Naive B cell (primary cell): Measurements from ENCODE around the gene BATF. TPM values are rescaled to one million over a fixed set of nuclear protein-coding genes. Genes with fewer than 3 reads are reported as not detected.

Experiments used
- ATAC-seq, 2 donors: fragments of 150-1000 bp; cut with Tn5 transposase; 2 replicates each; pipeline ENCODE4 v1.10.0; 2021; ENCODE audit warnings: low read depth in 2 of 2, mild to moderate bottlenecking in 2 of 2, moderate library complexity in 2 of 2
- DNase-seq: peaks from one replicate; pipeline ENCODE4 v3.0.0; 2022
- H3K27ac Mint-ChIP-seq, 6 donors: one replicate each; pipeline ENCODE4 v1.8.0; 2020 to 2022; ENCODE audit warnings: mild to moderate bottlenecking in 6 of 6, mixed read lengths in 6 of 6, moderate library complexity in 5 of 6, inconsistent platforms in 2 of 6
- H3K27me3 Mint-ChIP-seq, 3 donors: one replicate each; pipeline ENCODE4 v1.8.0; 2021 to 2022; ENCODE audit warnings: mixed read lengths in 3 of 3, mild to moderate bottlenecking in 1 of 3
- H3K36me3 Mint-ChIP-seq, 2 donors: one replicate each; pipeline ENCODE4 v1.8.0; 2020 to 2022; ENCODE audit warnings: mixed read lengths in 2 of 2, inconsistent platforms in 1 of 2, mild to moderate bottlenecking in 1 of 2
- H3K4me1 Mint-ChIP-seq, 3 donors: one replicate each; pipeline ENCODE4 v1.8.0; 2020 to 2022; ENCODE audit warnings: mixed read lengths in 3 of 3, inconsistent platforms in 1 of 3, mild to moderate bottlenecking in 1 of 3, moderate library complexity in 1 of 3
- H3K4me3 Mint-ChIP-seq, 8 donors: one replicate each; pipeline ENCODE4 v1.8.0; 2020 to 2022; ENCODE audit warnings: mild to moderate bottlenecking in 8 of 8, mixed read lengths in 8 of 8, moderate library complexity in 8 of 8, inconsistent platforms in 2 of 8
- H3K9me3 Mint-ChIP-seq, 7 donors: one replicate each; pipeline ENCODE4 v1.8.0; 2020 to 2022; ENCODE audit warnings: mixed read lengths in 7 of 7, mild to moderate bottlenecking in 5 of 7, inconsistent platforms in 2 of 7, moderate library complexity in 1 of 7
- polyA plus RNA-seq, 6 donors: library from polyadenylated mRNA; unstranded; fragments of 300-500 nt; fragmentation: Illumina TruSeq; gene quantifications; one replicate each; pipeline ENCODE4 v1.2.3, GENCODE V29; 2021; ENCODE audit warnings: low read depth in 6 of 6

Gene BATF
- polyA plus RNA-seq, 6 donors from 2014 or later, result 2.6 to 12.9 (median 6.5) TPM

- H3K4me3 Mint-ChIP-seq, result peak overlapping the region; percentile 86 to 98 (median 96)
- ATAC-seq, result no peak
- H3K36me3 Mint-ChIP-seq, result no peaks in the 10 kb centered on the region
- H3K27ac Mint-ChIP-seq, result peak overlapping the region in 1 of 6 donors; percentile 34
- H3K4me1 Mint-ChIP-seq, result peaks cover 7 to 19% (median 18%) of the 10 kb centered on the region in 3 donors
- H3K27me3 Mint-ChIP-seq, result peaks cover 0 to 9% (median under 1%) of the 10 kb centered on the region in 3 donors
- no peaks in the 10 kb centered on the region for H3K9me3 Mint-ChIP-seq
- no peak for DNase-seq
These were observed 57.1 kb downstream of the BATF start for GRCh38 chr14:75579338-75579864.

- Mint-ChIP-seq H3K36me3 (no peaks in the 10 kb centered on the region), H3K4me3 (peak overlapping the region; percentile 35 to 98 (median 90)), H3K27me3 (peaks cover 5 to 11% (median 5%) of the 10 kb centered on the region in 3 donors), H3K9me3 (no peaks in the 10 kb centered on the region), H3K27ac (no peak overlapping the region), H3K4me1 (peaks cover 7 to 19% (median 18%) of the 10 kb centered on the region in 3 donors)
- ATAC-seq (no peak), DNase-seq (no peak)
These were observed 57.6 kb downstream of the BATF start for GRCh38 chr14:75579882-75580281.

- Mint-ChIP-seq H3K4me3 (no peak overlapping the region), H3K27ac (peak overlapping the region in 1 of 6 donors; percentile 3), H3K9me3 (peaks cover 0 to 4% (median 0%) of the 10 kb centered on the region in 7 donors), H3K4me1 (peaks cover 0 to 10% (median 4%) of the 10 kb centered on the region in 3 donors), H3K36me3 (no peaks in the 10 kb centered on the region), H3K27me3 (peaks cover 13 to 16% (median 16%) of the 10 kb centered on the region in 3 donors)
- no peak for ATAC-seq
- DNase-seq, result no peak
These were observed 65.1 kb downstream of the BATF start for GRCh38 chr14:75587388-75587787.

- H3K27me3 Mint-ChIP-seq, result peaks cover 6 to 11% (median 10%) of the 10 kb centered on the region in 3 donors
- no peak overlapping the region for H3K27ac Mint-ChIP-seq
- H3K36me3 Mint-ChIP-seq, result no peaks in the 10 kb centered on the region
- peaks cover 0 to 10% (median 4%) of the 10 kb centered on the region in 3 donors for H3K4me1 Mint-ChIP-seq
- DNase-seq (no peak), ATAC-seq (no peak)
- H3K9me3 Mint-ChIP-seq, result peaks cover 0 to 4% (median 0%) of the 10 kb centered on the region in 7 donors
- no peak overlapping the region for H3K4me3 Mint-ChIP-seq
These were observed 67.7 kb downstream of the BATF start for GRCh38 chr14:75589931-75590330.

GRCh38 chr14:75591331-75591946 is 69.2 kb downstream of the BATF start:
- Mint-ChIP-seq H3K9me3 (peaks cover 0 to 4% (median 0%) of the 10 kb centered on the region in 7 donors), H3K4me1 (peaks cover 0 to 10% (median 4%) of the 10 kb centered on the region in 3 donors), H3K27me3 (no peaks in the 10 kb centered on the region), H3K36me3 (no peaks in the 10 kb centered on the region), H3K4me3 (no peak overlapping the region), H3K27ac (no peak overlapping the region)
- DNase-seq, result no peak
- no peak for ATAC-seq

- H3K27me3 Mint-ChIP-seq, result no peaks in the 10 kb centered on the region
- ATAC-seq (no peak), DNase-seq (no peak)
- no peak overlapping the region for H3K27ac Mint-ChIP-seq
- H3K4me3 Mint-ChIP-seq, result no peak overlapping the region
- no peaks in the 10 kb centered on the region for H3K36me3 Mint-ChIP-seq
- peaks cover 0 to 4% (median 0%) of the 10 kb centered on the region in 7 donors for H3K9me3 Mint-ChIP-seq
- H3K4me1 Mint-ChIP-seq, result peaks cover 0 to 10% (median 4%) of the 10 kb centered on the region in 3 donors
These were observed 69.8 kb downstream of the BATF start for GRCh38 chr14:75591987-75592575.

- DNase-seq, result no peak
- Mint-ChIP-seq H3K27ac (no peak overlapping the region), H3K4me3 (no peak overlapping the region), H3K9me3 (peaks cover 0 to 4% (median 0%) of the 10 kb centered on the region in 7 donors), H3K36me3 (no peaks in the 10 kb centered on the region), H3K4me1 (peaks cover 0 to 6% (median 4%) of the 10 kb centered on the region in 3 donors), H3K27me3 (peaks cover 0 to 10% (median 0%) of the 10 kb centered on the region in 3 donors)
- ATAC-seq, result no peak
These were observed 73.0 kb downstream of the BATF start for GRCh38 chr14:75595226-75595625.

Other genes with a start within 250 kb of the BATF start
- 1,000 to 10,000 TPM in 5 of 6 donors, 100 to 1,000 TPM in 1; 863 to 3,933 (median 2,927) TPM for gene FOS, start 243.6 kb upstream of the BATF start, polyA plus RNA-seq
- 1 to 10 TPM in 5 of 6 donors, not detected in 1; 1.5 to 4.7 (median 3.3) TPM for gene JDP2, start 94.4 kb upstream of the BATF start, polyA plus RNA-seq
- gene FLVCR2, start 56.2 kb downstream of the BATF start, polyA plus RNA-seq, result under 1 TPM in 4 of 6 donors, not detected in 2; 0.22 to 0.69 (median 0.49) TPM
- 10 to 100 TPM; 16.9 to 29.9 (median 23.6) TPM for gene ERG28, start 138.4 kb downstream of the BATF start, polyA plus RNA-seq
- 10 to 100 TPM in 2 of 6 donors, 1 to 10 TPM in 4; 3.8 to 15.9 (median 9.1) TPM for gene TTLL5, start 138.8 kb downstream of the BATF start, polyA plus RNA-seq